Measurements from ENCODE around the gene EPB41.
"Not testable (repeated sequence)": the region's sequence is repeated elsewhere in the genome, so short reads cannot be mapped to it uniquely, and the experiment has no call there.

The EPB41 gene

GRCh38 chr1:29057700-29058099, 143.3 kb downstream of the EPB41 start:
- DNase-seq, result no peak

GRCh38 chr1:29062157-29062942, 148.0 kb downstream of the EPB41 start:
- DNase-seq, result peak; percentile 45

GRCh38 chr1:29064064-29064463, 149.7 kb downstream of the EPB41 start:
- no peak for DNase-seq

GRCh38 chr1:29077155-29077554, 162.8 kb downstream of the EPB41 start:
- no peak for DNase-seq

- not testable (repeated sequence) for DNase-seq
Observed at GRCh38 chr1:29079916-29080629, 165.7 kb downstream of the EPB41 start.

GRCh38 chr1:29081201-29081600, 166.8 kb downstream of the EPB41 start:
- no peak for DNase-seq

GRCh38 chr1:29082519-29082918, 168.2 kb downstream of the EPB41 start:
- DNase-seq, result no peak

- no peak for DNase-seq
Observed at GRCh38 chr1:29083317-29084195, 169.2 kb downstream of the EPB41 start.

GRCh38 chr1:29084196-29084521, 169.8 kb downstream of the EPB41 start:
- DNase-seq, result no peak

- DNase-seq, result no peak
Observed at GRCh38 chr1:29090937-29091618, 176.7 kb downstream of the EPB41 start.

GRCh38 chr1:29092704-29093103, 178.3 kb downstream of the EPB41 start:
- DNase-seq, result not testable (repeated sequence)

GRCh38 chr1:29094433-29094832, 180.1 kb downstream of the EPB41 start:
- DNase-seq, result no peak

GRCh38 chr1:29094954-29095353, 180.6 kb downstream of the EPB41 start:
- DNase-seq, result no peak

- DNase-seq, result no peak
Observed at GRCh38 chr1:29096231-29096886, 182.0 kb downstream of the EPB41 start.

GRCh38 chr1:29099286-29099685, 184.9 kb downstream of the EPB41 start:
- DNase-seq, result no peak

- no peak for DNase-seq
Observed at GRCh38 chr1:29100487-29100886, 186.1 kb downstream of the EPB41 start.

GRCh38 chr1:29105822-29106221, 191.5 kb downstream of the EPB41 start:
- no peak for DNase-seq

GRCh38 chr1:29108041-29108440, 193.7 kb downstream of the EPB41 start:
- not testable (repeated sequence) for DNase-seq

- no peak for DNase-seq
Observed at GRCh38 chr1:29112705-29113412, 198.5 kb downstream of the EPB41 start.

GRCh38 chr1:29113413-29114117, 199.2 kb downstream of the EPB41 start:
- no peak for DNase-seq

- no peak for DNase-seq
Observed at GRCh38 chr1:29114654-29115053, 200.3 kb downstream of the EPB41 start.

All from activated CD4-positive, alpha-beta T cell treated with anti-CD3 and anti-CD28 coated beads, Interleukin-10, Interleukin-2, amounts not matched to agents 100 ng/mL and 50 ng/mL, durations not matched to agents 16 hours and 8 hours (primary cell).